ENCODE results near the gene TUBB2A.

TUBB2A gene

DNA sequence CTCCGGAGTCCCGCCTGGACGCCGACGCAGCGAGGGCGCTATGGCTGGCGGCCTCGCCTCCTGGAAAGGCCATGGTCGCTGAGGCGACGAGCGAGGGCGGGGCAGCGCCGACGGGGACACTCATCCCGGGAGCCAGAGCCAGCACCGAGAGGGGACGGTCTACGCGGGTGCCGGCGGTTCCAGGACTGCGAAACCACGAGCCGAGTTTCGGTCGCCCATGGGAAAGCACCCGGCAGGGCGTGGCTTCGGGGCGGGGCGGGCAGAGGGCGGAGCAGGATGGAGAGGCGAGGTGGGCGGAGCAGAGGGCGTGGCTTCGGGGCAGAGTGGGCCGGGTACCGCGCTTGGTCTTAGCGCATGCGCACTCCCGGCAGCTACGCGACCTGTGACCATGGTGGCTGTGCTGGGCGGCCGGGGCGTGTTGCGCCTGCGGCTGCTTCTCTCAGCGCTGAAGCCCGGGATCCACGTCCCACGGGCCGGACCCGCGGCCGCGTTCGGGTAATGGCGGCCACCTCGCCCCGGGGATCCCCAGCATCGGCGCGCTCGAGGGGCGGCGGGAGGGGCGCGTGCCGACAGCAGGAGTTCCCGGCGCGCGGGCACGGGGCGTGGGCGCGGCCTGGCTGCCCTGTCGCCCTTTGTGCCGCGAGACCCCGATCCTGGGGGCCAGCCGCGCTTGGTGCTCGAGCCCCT, 38.8 kb downstream of the TUBB2A start, which contains the start of gene BPHL:
Gene BPHL, plus strand, starts transcription at position 359 of the 687 bp plus-strand sequence. Its CDS starts 30 bp downstream, at position 389.
- TF ChIP-seq, protein P1, sequence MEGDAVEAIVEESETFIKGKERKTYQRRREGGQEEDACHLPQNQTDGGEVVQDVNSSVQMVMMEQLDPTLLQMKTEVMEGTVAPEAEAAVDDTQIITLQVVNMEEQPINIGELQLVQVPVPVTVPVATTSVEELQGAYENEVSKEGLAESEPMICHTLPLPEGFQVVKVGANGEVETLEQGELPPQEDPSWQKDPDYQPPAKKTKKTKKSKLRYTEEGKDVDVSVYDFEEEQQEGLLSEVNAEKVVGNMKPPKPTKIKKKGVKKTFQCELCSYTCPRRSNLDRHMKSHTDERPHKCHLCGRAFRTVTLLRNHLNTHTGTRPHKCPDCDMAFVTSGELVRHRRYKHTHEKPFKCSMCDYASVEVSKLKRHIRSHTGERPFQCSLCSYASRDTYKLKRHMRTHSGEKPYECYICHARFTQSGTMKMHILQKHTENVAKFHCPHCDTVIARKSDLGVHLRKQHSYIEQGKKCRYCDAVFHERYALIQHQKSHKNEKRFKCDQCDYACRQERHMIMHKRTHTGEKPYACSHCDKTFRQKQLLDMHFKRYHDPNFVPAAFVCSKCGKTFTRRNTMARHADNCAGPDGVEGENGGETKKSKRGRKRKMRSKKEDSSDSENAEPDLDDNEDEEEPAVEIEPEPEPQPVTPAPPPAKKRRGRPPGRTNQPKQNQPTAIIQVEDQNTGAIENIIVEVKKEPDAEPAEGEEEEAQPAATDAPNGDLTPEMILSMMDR (IDR thresholded peaks at IDR 0.05), result 0 out of 2 replicates have a peak, but pooled peaks have one; percentile 11
- TF ChIP-seq ZFX (IDR thresholded peaks at IDR 0.05; ENCODE audit: borderline replicate concordance), result no peak
- peak within 1 kb of the TSS; percentile 92 for H3K27ac ChIP-seq

DNA sequence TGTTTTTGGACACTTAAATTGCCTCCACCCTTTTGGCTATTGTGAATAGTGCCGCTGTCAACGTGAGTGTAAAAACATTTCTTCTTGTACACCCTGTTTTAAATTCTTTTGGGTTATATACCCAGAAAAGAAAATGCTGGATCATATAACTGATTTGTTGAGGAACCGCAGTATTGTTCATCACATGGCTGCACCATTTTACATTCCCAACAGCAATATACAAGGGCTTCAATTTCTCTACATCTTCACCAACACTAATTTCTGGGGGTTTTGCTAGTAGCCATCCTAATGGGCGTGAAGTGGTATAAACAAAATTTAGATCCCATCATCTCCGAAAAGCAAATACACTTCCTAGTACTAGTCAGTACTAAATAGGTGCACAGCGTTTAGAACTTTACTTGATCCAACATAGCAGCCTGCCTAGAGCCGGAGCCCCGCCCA, 39.4 kb downstream of the TUBB2A start:
- H3K27ac ChIP-seq, result peak overlapping the region; percentile 92
- TF ChIP-seq ZFX (IDR thresholded peaks at IDR 0.05; ENCODE audit: borderline replicate concordance), result no peak
- TF ChIP-seq, protein P1 (IDR thresholded peaks at IDR 0.05), result no peak

DNA sequence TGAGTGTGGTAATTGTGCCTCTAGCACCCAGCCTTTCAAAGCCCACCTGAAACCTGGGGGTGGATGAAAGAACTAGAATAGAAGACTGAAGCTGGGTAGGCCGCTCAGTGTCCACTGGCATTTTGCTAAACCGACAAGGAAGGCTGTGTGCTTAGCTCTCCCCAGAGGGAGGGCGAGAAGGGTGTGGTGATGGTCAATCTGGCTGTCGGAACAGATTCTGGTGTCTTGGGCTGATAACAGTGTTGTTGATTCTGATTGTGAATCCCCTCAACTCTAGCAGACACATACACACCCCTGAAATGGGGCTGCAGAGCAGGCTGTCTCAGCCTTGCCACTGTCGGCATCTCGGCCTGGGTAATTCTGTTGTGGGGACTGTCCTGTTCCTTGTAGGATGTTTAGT, 43.0 kb downstream of the TUBB2A start:
- TF ChIP-seq ZFX (IDR thresholded peaks at IDR 0.05; ENCODE audit: borderline replicate concordance), result no peak
- TF ChIP-seq, protein P1 (IDR thresholded peaks at IDR 0.05), result no peak
- no peak overlapping the region for H3K27ac ChIP-seq

DNA sequence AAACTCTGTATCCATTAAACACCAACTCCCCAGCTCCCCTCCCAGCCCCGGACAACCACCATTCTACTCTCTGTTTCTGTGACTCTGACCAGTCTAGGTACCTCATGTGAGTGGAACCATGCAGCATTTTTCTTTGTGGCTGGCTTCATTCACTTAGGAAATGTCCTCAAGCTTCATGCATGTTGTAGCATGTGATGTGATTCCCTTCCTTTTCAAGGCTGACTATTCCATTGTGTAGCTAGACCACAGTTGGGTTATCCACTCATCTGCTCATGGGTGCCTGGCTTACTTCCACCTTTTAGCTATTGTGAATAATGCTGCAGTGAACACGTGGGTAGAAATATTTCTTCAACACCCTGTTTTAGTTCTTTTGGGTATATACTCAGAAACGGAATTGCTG, 47.6 kb downstream of the TUBB2A start:
- TF ChIP-seq, protein P1 (IDR thresholded peaks at IDR 0.05), result no peak
- no peak for TF ChIP-seq ZFX (IDR thresholded peaks at IDR 0.05; ENCODE audit: borderline replicate concordance)
- H3K27ac ChIP-seq, result no peak overlapping the region

DNA sequence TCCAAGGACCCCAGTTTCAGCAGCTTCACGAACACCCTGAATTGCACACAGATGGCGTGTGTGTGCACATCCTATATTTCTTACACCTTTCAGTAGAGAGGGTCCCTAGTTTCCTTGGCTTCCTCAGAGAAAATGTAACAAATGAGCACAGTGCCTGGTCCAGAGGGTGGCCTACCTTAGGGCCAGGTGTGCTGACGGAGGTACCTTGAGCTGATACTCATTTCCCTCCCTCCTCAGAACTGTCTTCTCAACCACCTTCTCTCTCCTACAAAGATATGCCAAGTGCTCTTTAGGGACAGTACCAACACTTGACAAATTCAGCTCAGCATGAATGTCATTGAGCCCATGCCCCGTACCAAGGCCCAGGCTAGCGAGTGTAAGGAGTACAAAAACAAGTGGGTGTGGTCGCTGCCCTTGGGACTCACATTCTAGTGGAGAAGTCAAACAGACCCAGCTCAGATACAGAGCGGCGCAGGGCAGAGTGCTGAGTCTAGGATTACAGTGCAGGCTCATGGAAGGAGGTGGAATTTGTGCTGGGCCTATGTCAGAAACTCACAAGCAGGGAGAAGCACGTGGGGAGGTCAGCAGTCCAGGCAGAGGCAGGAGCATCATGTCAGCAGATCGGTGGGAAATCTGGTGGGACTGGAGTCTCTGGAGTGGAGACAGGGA, 48.5 kb downstream of the TUBB2A start:
- no peak overlapping the region for H3K27ac ChIP-seq
- TF ChIP-seq, protein P1 (IDR thresholded peaks at IDR 0.05), result no peak
- TF ChIP-seq ZFX (IDR thresholded peaks at IDR 0.05; ENCODE audit: borderline replicate concordance), result no peak

Data from 22Rv1 (cell line).